ENCODE measurements around the gene FAM163B.

DNA sequence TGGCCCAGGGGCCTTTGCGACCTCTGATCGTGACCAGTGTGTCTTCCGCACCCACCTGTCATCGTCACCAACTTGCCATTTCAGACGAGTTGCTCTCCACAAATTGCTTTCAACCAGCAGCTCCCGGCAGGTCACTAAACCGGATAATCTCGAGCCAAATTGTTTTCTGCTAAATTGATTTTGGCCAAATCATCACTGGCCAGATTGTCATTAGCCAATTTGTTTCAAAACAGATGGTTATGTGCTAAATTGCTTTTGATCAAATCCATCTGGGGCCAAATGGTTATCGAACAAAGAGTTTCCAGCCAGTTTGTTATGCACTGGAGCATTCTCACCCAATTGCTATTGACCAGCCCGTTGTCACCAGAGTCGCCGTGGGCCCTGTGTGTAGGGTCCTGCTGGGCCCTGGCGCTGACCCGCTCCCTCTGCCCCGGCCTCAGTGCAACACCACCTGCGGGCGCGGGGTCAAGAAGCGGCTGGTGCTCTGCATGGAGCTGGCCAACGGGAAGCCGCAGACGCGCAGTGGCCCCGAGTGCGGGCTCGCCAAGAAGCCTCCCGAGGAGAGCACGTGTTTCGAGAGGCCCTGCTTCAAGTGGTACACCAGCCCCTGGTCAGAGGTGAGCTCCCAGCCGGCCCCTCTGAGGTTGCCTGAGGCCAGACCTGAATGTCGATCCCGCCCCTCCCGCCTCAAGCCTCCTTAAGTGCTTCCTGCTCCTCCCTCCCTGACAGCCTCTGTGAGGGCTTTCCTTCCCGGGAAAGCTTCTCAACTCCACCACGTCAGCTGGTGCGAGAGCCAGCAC is 39.1 kb downstream of the FAM163B start:
- TF ChIP-seq POLR2AphosphoS5 (IDR thresholded peaks at IDR 0.05): no peak
- TF ChIP-seq, protein P1, sequence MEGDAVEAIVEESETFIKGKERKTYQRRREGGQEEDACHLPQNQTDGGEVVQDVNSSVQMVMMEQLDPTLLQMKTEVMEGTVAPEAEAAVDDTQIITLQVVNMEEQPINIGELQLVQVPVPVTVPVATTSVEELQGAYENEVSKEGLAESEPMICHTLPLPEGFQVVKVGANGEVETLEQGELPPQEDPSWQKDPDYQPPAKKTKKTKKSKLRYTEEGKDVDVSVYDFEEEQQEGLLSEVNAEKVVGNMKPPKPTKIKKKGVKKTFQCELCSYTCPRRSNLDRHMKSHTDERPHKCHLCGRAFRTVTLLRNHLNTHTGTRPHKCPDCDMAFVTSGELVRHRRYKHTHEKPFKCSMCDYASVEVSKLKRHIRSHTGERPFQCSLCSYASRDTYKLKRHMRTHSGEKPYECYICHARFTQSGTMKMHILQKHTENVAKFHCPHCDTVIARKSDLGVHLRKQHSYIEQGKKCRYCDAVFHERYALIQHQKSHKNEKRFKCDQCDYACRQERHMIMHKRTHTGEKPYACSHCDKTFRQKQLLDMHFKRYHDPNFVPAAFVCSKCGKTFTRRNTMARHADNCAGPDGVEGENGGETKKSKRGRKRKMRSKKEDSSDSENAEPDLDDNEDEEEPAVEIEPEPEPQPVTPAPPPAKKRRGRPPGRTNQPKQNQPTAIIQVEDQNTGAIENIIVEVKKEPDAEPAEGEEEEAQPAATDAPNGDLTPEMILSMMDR (IDR thresholded peaks at IDR 0.05): no peak
- no peak for TF ChIP-seq POLR2A (IDR thresholded peaks at IDR 0.05; ENCODE audit: low read depth)
- TF ChIP-seq EP300 (IDR thresholded peaks at IDR 0.05): no peak
